CD14-positive monocyte (primary cell): Measurements from ENCODE around the gene CALB2. TPM values are rescaled to one million over a fixed set of nuclear protein-coding genes. Genes with fewer than 3 reads are reported as not detected.

Experiments
- DNase-seq, 3 donors: peaks; one replicate each; pipeline ENCODE4 v3.0.0-alpha.2; 2011 to 2022
- H2AFZ ChIP-seq: 2 replicates; pipeline ENCODE4 v1.6.0; 2012; ENCODE audit warnings: mild to moderate bottlenecking, low read depth, low read length, inconsistent platforms; ENCODE audit not compliant: insufficient read depth, poor library complexity, severe bottlenecking
- H3K27ac ChIP-seq, 2 donors: 1 replicate in 1 of 2; 2 replicates in 1 of 2; pipeline ENCODE4 v1.5.1; 2012 to 2013; ENCODE audit warnings: low read length in 2 of 2, control low read depth in 1 of 2, inconsistent platforms in 1 of 2, low read depth in 1 of 2, mild to moderate bottlenecking in 1 of 2
- H3K27me3 ChIP-seq, 2 donors: one replicate each; pipeline versions ENCODE4 v1.6.0 to v1.6.1; 2011 to 2013; ENCODE audit warnings: low read length in 2 of 2; ENCODE audit not compliant: control insufficient read depth in 2 of 2, insufficient read depth in 2 of 2
- H3K36me3 ChIP-seq, 2 donors: replicated peaks in 1 of 2; 1 replicate in 1 of 2; 2 replicates in 1 of 2; pipeline versions ENCODE4 v1.5.1 to v1.6.1; 2012 to 2013; ENCODE audit warnings: low read length in 2 of 2, control low read depth in 1 of 2, inconsistent platforms in 1 of 2, mild to moderate bottlenecking in 1 of 2; ENCODE audit not compliant: insufficient read depth in 2 of 2, control insufficient read depth in 1 of 2
- H3K4me1 ChIP-seq, 2 donors: 1 replicate in 1 of 2; 2 replicates in 1 of 2; pipeline versions ENCODE4 v1.5.1 to v1.6.1; 2012 to 2013; ENCODE audit warnings: low read length in 2 of 2, control low read depth in 1 of 2, inconsistent platforms in 1 of 2, mild to moderate bottlenecking in 1 of 2, moderate library complexity in 1 of 2; ENCODE audit not compliant: insufficient read depth in 2 of 2, control insufficient read depth in 1 of 2
- H3K4me2 ChIP-seq: replicated peaks from 2 replicates; pipeline ENCODE3; 2012; ENCODE audit warnings: low read length, moderate library complexity, mild to moderate bottlenecking; ENCODE audit not compliant: poor library complexity, severe bottlenecking; ENCODE audit errors: extremely low read depth
- H3K4me3 ChIP-seq, 3 experiments: fragments of 200-600 bp in 1 of 3; sonication (generic) in 1 of 3; replicated peaks in 1 of 3; 1 replicate in 2 of 3; 2 replicates in 1 of 3; pipeline ENCODE4 v1.5.1; 2011 to 2013; ENCODE audit warnings: low read length in 3 of 3, mild to moderate bottlenecking in 3 of 3, control low read depth in 2 of 3, low read depth in 2 of 3, inconsistent platforms in 1 of 3, moderate library complexity in 1 of 3
- H3K79me2 ChIP-seq: 2 replicates; pipeline ENCODE4 v1.6.0; 2012; ENCODE audit warnings: mild to moderate bottlenecking, control low read depth, inconsistent platforms, low read length, moderate library complexity; ENCODE audit not compliant: insufficient read depth
- H3K9ac ChIP-seq: 2 replicates; pipeline ENCODE4 v1.6.0; 2017; ENCODE audit warnings: low read length, mild to moderate bottlenecking; ENCODE audit not compliant: insufficient read depth, poor library complexity, severe bottlenecking
- H3K9me3 ChIP-seq, 2 donors: replicated peaks in 1 of 2; 1 replicate in 1 of 2; 2 replicates in 1 of 2; pipeline versions ENCODE4 v1.5.1 to v1.6.1; 2012 to 2013; ENCODE audit warnings: low read length in 2 of 2, control low read depth in 1 of 2; ENCODE audit not compliant: control insufficient read depth in 1 of 2, insufficient read depth in 1 of 2
- H4K20me1 ChIP-seq: 2 replicates; pipeline ENCODE4 v1.6.0; 2012; ENCODE audit warnings: mild to moderate bottlenecking, low read length, control low read depth, moderate library complexity; ENCODE audit not compliant: insufficient read depth
- H3K27ac Mint-ChIP-seq, 7 donors: one replicate each; pipeline ENCODE4 v1.8.0; 2020; ENCODE audit warnings: mild to moderate bottlenecking in 7 of 7, mixed read lengths in 7 of 7, moderate library complexity in 6 of 7, inconsistent platforms in 2 of 7
- H3K27me3 Mint-ChIP-seq, 3 donors: one replicate each; pipeline ENCODE4 v1.8.0; 2021 to 2022; ENCODE audit warnings: low read depth in 3 of 3, mild to moderate bottlenecking in 3 of 3, mixed read lengths in 3 of 3, moderate library complexity in 3 of 3, inconsistent platforms in 1 of 3
- H3K36me3 Mint-ChIP-seq, 2 donors: one replicate each; pipeline ENCODE4 v1.8.0; 2020; ENCODE audit warnings: mixed read lengths in 2 of 2, inconsistent platforms in 1 of 2, mild to moderate bottlenecking in 1 of 2
- H3K4me1 Mint-ChIP-seq: one replicate; pipeline ENCODE4 v1.8.0; 2020; ENCODE audit warnings: mild to moderate bottlenecking, mixed read lengths
- H3K4me3 Mint-ChIP-seq, 2 donors: one replicate each; pipeline ENCODE4 v1.8.0; 2020; ENCODE audit warnings: mild to moderate bottlenecking in 2 of 2, mixed read lengths in 2 of 2, moderate library complexity in 1 of 2
- H3K9me3 Mint-ChIP-seq, 7 donors: one replicate each; pipeline ENCODE4 v1.8.0; 2020 to 2022; ENCODE audit warnings: mixed read lengths in 7 of 7, mild to moderate bottlenecking in 6 of 7, moderate library complexity in 6 of 7, inconsistent platforms in 2 of 7
- CTCF ChIP-seq: fragments of 200-600 bp; IDR thresholded peaks from one replicate; pipeline ENCODE4 v1.8.0; 2022; ENCODE audit warnings: antibody characterized with exemption, mild to moderate bottlenecking
- WGBS: methylation state at CpG from one replicate; pipeline ENCODE4 v1.1.5; 2013; ENCODE audit warnings: missing lambda C conversion rate; ENCODE audit not compliant: insufficient coverage; 5-methylcytosine and 5-hydroxymethylcytosine counted together
- intact Hi-C, 2 donors: fragments of 100-400 bp; cut with micrococcal nuclease; formaldehyde crosslinking; loops; one replicate each; pipeline versions ENCODE4 v1.15.0 to v1.15.1; 2023
- polyA plus RNA-seq, 3 donors: library from polyadenylated mRNA; depleted of rRNA in 1 of 3; unstranded in 2 of 3; stranded (reverse) in 1 of 3; fragments of 300-500 nt in 2 of 3; fragments of >200 nt in 1 of 3; fragmentation: Illumina TruSeq in 2 of 3; gene quantifications; 1 replicate in 2 of 3; 2 replicates in 1 of 3; pipeline ENCODE4 v1.2.3, GENCODE V29; 2012 to 2021

Gene CALB2
- polyA plus RNA-seq, 3 donors, result not detected

DNA sequence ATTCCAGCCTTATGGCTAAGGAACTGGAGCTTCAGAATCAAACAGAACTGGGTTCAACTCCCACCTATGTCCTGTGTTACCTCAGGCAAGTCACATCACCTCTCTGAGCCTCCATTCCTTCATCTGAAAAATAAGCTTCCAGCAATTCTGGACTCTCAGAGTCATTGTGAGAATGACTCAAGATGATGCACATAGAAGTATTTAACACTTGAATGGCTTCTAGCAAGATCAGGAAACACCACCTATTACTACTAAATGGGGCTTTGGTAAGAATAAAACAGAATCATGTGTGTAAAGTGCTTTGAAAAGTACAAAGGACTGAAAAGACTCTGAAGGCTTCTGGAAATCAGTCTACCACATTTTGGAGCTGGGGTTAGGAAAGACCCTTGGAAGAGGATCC is 30.8 kb upstream of the CALB2 start:
- Histone ChIP-seq H3K9ac (no peak overlapping the region), H3K9me3 (peaks cover 0 to 3% of the 10 kb centered on the region in 2 donors), H3K27me3 (no peaks in the 10 kb centered on the region), H3K79me2 (no peaks in the 10 kb centered on the region), H3K4me1 (no peaks in the 10 kb centered on the region), H2AFZ (no peak overlapping the region), H3K4me3 (no peak overlapping the region), H3K36me3 (no peaks in the 10 kb centered on the region), H4K20me1 (no peaks in the 10 kb centered on the region), H3K4me2 (no peak overlapping the region), H3K27ac (no peak overlapping the region)
- DNase-seq, result no peak
- Mint-ChIP-seq H3K4me1 (no peaks in the 10 kb centered on the region), H3K36me3 (no peaks in the 10 kb centered on the region), H3K9me3 (peaks cover 0 to 5% (median 0%) of the 10 kb centered on the region in 7 donors), H3K27me3 (peaks cover 0 to 6% (median 3%) of the 10 kb centered on the region in 3 donors), H3K27ac (no peak overlapping the region), H3K4me3 (no peak overlapping the region)
- intact Hi-C loops, result no loop called here
- TF ChIP-seq CTCF, result no peak

GRCh38 chr16:71328151-71328550 is 30.4 kb upstream of the CALB2 start:
- DNase-seq, result no peak
- no CpG with 5 or more reads among the region's 3 CpGs for WGBS
- no peak overlapping the region for H3K9ac ChIP-seq
- no peaks in the 10 kb centered on the region for H3K36me3 ChIP-seq
- H3K79me2 ChIP-seq, result no peaks in the 10 kb centered on the region
- H3K4me1 Mint-ChIP-seq, result no peaks in the 10 kb centered on the region
- H3K27ac Mint-ChIP-seq, result no peak overlapping the region
- TF ChIP-seq CTCF, result no peak
- H3K4me3 Mint-ChIP-seq, result peak overlapping the region in 1 of 2 donors; percentile 7
- H2AFZ ChIP-seq, result no peak overlapping the region
- no peaks in the 10 kb centered on the region for H4K20me1 ChIP-seq
- H3K9me3 ChIP-seq, result peaks cover 0 to 3% of the 10 kb centered on the region in 2 donors
- no peaks in the 10 kb centered on the region for H3K4me1 ChIP-seq
- peaks cover 0 to 6% (median 3%) of the 10 kb centered on the region in 3 donors for H3K27me3 Mint-ChIP-seq
- H3K36me3 Mint-ChIP-seq, result no peaks in the 10 kb centered on the region
- no peak overlapping the region for H3K4me2 ChIP-seq
- H3K4me3 ChIP-seq, result no peak overlapping the region
- intact Hi-C loops, result no loop called here
- no peaks in the 10 kb centered on the region for H3K27me3 ChIP-seq
- H3K9me3 Mint-ChIP-seq, result peaks cover 0 to 5% (median 0%) of the 10 kb centered on the region in 7 donors
- no peak overlapping the region for H3K27ac ChIP-seq
